Upper lobe of left lung (tissue), 4 donors: ENCODE data around the gene SERGEF.

ENCODE experiments used
- CTCF ChIP-seq, 6 experiments: fragments of 450-650 bp in 4 of 6; fragments of 200-600 bp in 2 of 6; sonication (generic) in 2 of 6; IDR thresholded peaks; one replicate each; pipeline ENCODE4 v1.5.1; 2016 to 2019; ENCODE audit warnings: antibody characterized with exemption in 6 of 6
- POLR2A ChIP-seq, 4 donors: fragments of 450-650 bp; IDR thresholded peaks; one replicate each; pipeline ENCODE4 v1.5.1; 2016 to 2017; ENCODE audit warnings: antibody characterized with exemption in 4 of 4, mild to moderate bottlenecking in 2 of 4
- POLR2AphosphoS5 ChIP-seq, 2 donors: sonication (generic); formaldehyde crosslinking; IDR thresholded peaks; one replicate each; pipeline ENCODE4 v1.5.1; 2017; ENCODE audit warnings: antibody characterized with exemption in 2 of 2

- TF ChIP-seq CTCF (IDR thresholded peaks at IDR 0.05): no peak
- TF ChIP-seq POLR2AphosphoS5 (IDR thresholded peaks at IDR 0.05): no peak
- TF ChIP-seq POLR2A (IDR thresholded peaks at IDR 0.05): no peak
Observed at GRCh38 chr11:17743808-17744119, 269.1 kb downstream of the SERGEF start.
